H9 (cell line): Measurements from ENCODE around the gene BICD1. TPM values are rescaled to one million over a fixed set of nuclear protein-coding genes. Genes with fewer than 3 reads are reported as not detected.

ENCODE experiments used
- DNase-seq: peaks from one replicate; pipeline ENCODE4 v3.0.0-alpha.2; 2017
- H2AFZ ChIP-seq: one replicate; pipeline ENCODE4 v1.6.1; 2013; ENCODE audit warnings: mild to moderate bottlenecking, low read length, control low read depth, moderate library complexity
- H2AK5ac ChIP-seq: 2 replicates; pipeline ENCODE4 v1.6.1; 2013; ENCODE audit warnings: low read length, control low read depth, mixed read lengths; ENCODE audit not compliant: insufficient read length
- H2BK120ac ChIP-seq: one replicate; pipeline ENCODE4 v1.6.1; 2013; ENCODE audit warnings: low read depth, mild to moderate bottlenecking, low read length, control low read depth, inconsistent platforms; ENCODE audit not compliant: poor library complexity, severe bottlenecking
- H2BK12ac ChIP-seq: 2 replicates; pipeline ENCODE4 v1.6.1; 2013; ENCODE audit warnings: low read length, control low read depth, mixed read lengths, low read depth; ENCODE audit not compliant: insufficient read length
- H2BK15ac ChIP-seq: 2 replicates; pipeline ENCODE4 v1.6.1; 2013; ENCODE audit warnings: low read depth, low read length, control low read depth
- H2BK20ac ChIP-seq: one replicate; pipeline ENCODE4 v1.6.1; 2013; ENCODE audit warnings: low read depth, mild to moderate bottlenecking, low read length, control low read depth, inconsistent platforms; ENCODE audit not compliant: poor library complexity, severe bottlenecking
- H2BK5ac ChIP-seq: 2 replicates; pipeline ENCODE4 v1.6.1; 2013; ENCODE audit warnings: low read length, control low read depth, mixed read lengths; ENCODE audit not compliant: insufficient read length
- H3K14ac ChIP-seq: 2 replicates; pipeline ENCODE4 v1.6.1; 2013; ENCODE audit warnings: low read length, control low read depth; ENCODE audit not compliant: insufficient read depth
- H3K18ac ChIP-seq: 2 replicates; pipeline ENCODE4 v1.6.1; 2013; ENCODE audit warnings: low read depth, mild to moderate bottlenecking, mixed read lengths, low read length, control low read depth; ENCODE audit not compliant: insufficient read length
- H3K23ac ChIP-seq: 2 replicates; pipeline ENCODE4 v1.6.1; 2013; ENCODE audit warnings: low read length, control low read depth, mixed read lengths, low read depth; ENCODE audit not compliant: insufficient read length
- H3K23me2 ChIP-seq: 2 replicates; pipeline ENCODE4 v1.6.1; 2013; ENCODE audit warnings: low read depth, mild to moderate bottlenecking, mixed read lengths, low read length, control low read depth; ENCODE audit not compliant: insufficient read length, poor library complexity, severe bottlenecking
- H3K27ac ChIP-seq: 2 replicates; pipeline ENCODE4 v1.5.1; 2013; ENCODE audit warnings: low read length, control low read depth, mixed read lengths, low read depth; ENCODE audit not compliant: insufficient read length
- H3K27me3 ChIP-seq: 2 replicates; pipeline ENCODE4 v1.6.1; 2013; ENCODE audit warnings: low read length, control low read depth, inconsistent platforms; ENCODE audit not compliant: insufficient read depth
- H3K4ac ChIP-seq: 2 replicates; pipeline ENCODE4 v1.6.1; 2013; ENCODE audit warnings: low read depth, mild to moderate bottlenecking, control low read depth, inconsistent platforms, low read length, moderate library complexity
- H3K4me1 ChIP-seq: 2 replicates; pipeline ENCODE4 v1.6.1; 2013; ENCODE audit warnings: low read length, control low read depth, inconsistent platforms; ENCODE audit not compliant: insufficient read depth
- H3K4me2 ChIP-seq: 2 replicates; pipeline ENCODE4 v1.6.1; 2013; ENCODE audit warnings: low read length, control low read depth, mixed read lengths; ENCODE audit not compliant: insufficient read length, insufficient read depth
- H3K56ac ChIP-seq: 2 replicates; pipeline ENCODE4 v1.6.1; 2013; ENCODE audit warnings: low read depth, mild to moderate bottlenecking, mixed read lengths, low read length, control low read depth; ENCODE audit not compliant: insufficient read length
- H3K79me1 ChIP-seq: 2 replicates; pipeline ENCODE4 v1.6.1; 2013; ENCODE audit warnings: low read depth, mild to moderate bottlenecking, moderate library complexity, low read length, control low read depth, inconsistent platforms; ENCODE audit not compliant: insufficient read depth, poor library complexity, severe bottlenecking
- H3K79me2 ChIP-seq: 2 replicates; pipeline ENCODE4 v1.6.1; 2013; ENCODE audit warnings: low read length, control low read depth, inconsistent platforms; ENCODE audit not compliant: insufficient read depth
- H3K9ac ChIP-seq: 2 replicates; pipeline ENCODE4 v1.6.1; 2013; ENCODE audit warnings: low read length, control low read depth, mixed read lengths; ENCODE audit not compliant: insufficient read length; ENCODE audit errors: extremely low read depth
- H3K9me3 ChIP-seq: one replicate; pipeline ENCODE4 v1.6.1; 2013; ENCODE audit warnings: low read depth, low read length, inconsistent platforms; ENCODE audit not compliant: control insufficient read depth
- H3T11ph ChIP-seq: one replicate; pipeline ENCODE4 v1.6.1; 2013; ENCODE audit warnings: mild to moderate bottlenecking, low read length, control low read depth, inconsistent platforms
- H4K20me1 ChIP-seq: one replicate; pipeline ENCODE4 v1.6.1; 2013; ENCODE audit not compliant: control insufficient read depth, insufficient read length, insufficient read depth
- H4K5ac ChIP-seq: 2 replicates; pipeline ENCODE4 v1.6.1; 2013; ENCODE audit warnings: low read depth, mild to moderate bottlenecking, mixed read lengths, low read length, control low read depth; ENCODE audit not compliant: insufficient read length
- H4K8ac ChIP-seq: replicated peaks from 2 replicates; pipeline ENCODE4 v1.6.1; 2013; ENCODE audit warnings: low read length, control low read depth, mixed read lengths, low read depth; ENCODE audit not compliant: insufficient read length
- H4K91ac ChIP-seq: 2 replicates; pipeline ENCODE4 v1.6.1; 2013; ENCODE audit warnings: low read depth, mild to moderate bottlenecking, moderate library complexity, mixed read lengths, low read length, control low read depth; ENCODE audit not compliant: insufficient read length
- H3K27ac Mint-ChIP-seq, 3 experiments: 2 replicates in 2 of 3; 3 replicates in 1 of 3; pipeline ENCODE4 v1.8.0; 2020 to 2021; ENCODE audit warnings: mixed read lengths in 3 of 3, mild to moderate bottlenecking in 1 of 3, moderate library complexity in 1 of 3
- H3K27me3 Mint-ChIP-seq: 2 replicates; pipeline ENCODE4 v1.8.0; 2021; ENCODE audit warnings: low read depth, mild to moderate bottlenecking, moderate library complexity, mixed read lengths
- H3K36me3 Mint-ChIP-seq, 3 experiments: 2 replicates in 2 of 3; 3 replicates in 1 of 3; pipeline ENCODE4 v1.8.0; 2020 to 2021; ENCODE audit warnings: low read depth in 3 of 3, mixed read lengths in 3 of 3; ENCODE audit not compliant: insufficient read depth in 1 of 3
- H3K4me1 Mint-ChIP-seq, 2 experiments: 2 replicates each; pipeline ENCODE4 v1.8.0; 2020; ENCODE audit warnings: mixed read lengths in 2 of 2
- H3K4me3 Mint-ChIP-seq, 2 experiments: 2 replicates in 1 of 2; 3 replicates in 1 of 2; pipeline ENCODE4 v1.8.0; 2020 to 2021; ENCODE audit warnings: mild to moderate bottlenecking in 2 of 2, mixed read lengths in 2 of 2, moderate library complexity in 1 of 2
- H3K9me3 Mint-ChIP-seq, 2 experiments: 2 replicates in 1 of 2; 3 replicates in 1 of 2; pipeline ENCODE4 v1.8.0; 2020; ENCODE audit warnings: mild to moderate bottlenecking in 2 of 2, mixed read lengths in 2 of 2, moderate library complexity in 1 of 2
- WGBS: extraction: QIAGEN DNeasy Blood & Tissue Kit; methylation state at CpG from one replicate; pipeline ENCODE4 v1.1.7; 2013; ENCODE audit warnings: missing lambda C conversion rate, low lambda C conversion rate, mixed read lengths; ENCODE audit not compliant: insufficient read length; ENCODE audit errors: extremely low coverage; 5-methylcytosine and 5-hydroxymethylcytosine counted together
- total RNA-seq: library from RNA; stranded (reverse); gene quantifications from 2 replicates; pipeline ENCODE4 v1.2.1, GENCODE V29; 2021
- TF ChIP-seq, protein P1 (sequence below): fragments of 200-600 bp; sonication (generic); conservative IDR thresholded peaks from 3 replicates; pipeline ENCODE4 v1.8.0; 2021; ENCODE audit warnings: antibody characterized with exemption, mild to moderate bottlenecking

The BICD1 gene
- total RNA-seq, 1 experiment from 2014 or later = 134 TPM

DNA sequence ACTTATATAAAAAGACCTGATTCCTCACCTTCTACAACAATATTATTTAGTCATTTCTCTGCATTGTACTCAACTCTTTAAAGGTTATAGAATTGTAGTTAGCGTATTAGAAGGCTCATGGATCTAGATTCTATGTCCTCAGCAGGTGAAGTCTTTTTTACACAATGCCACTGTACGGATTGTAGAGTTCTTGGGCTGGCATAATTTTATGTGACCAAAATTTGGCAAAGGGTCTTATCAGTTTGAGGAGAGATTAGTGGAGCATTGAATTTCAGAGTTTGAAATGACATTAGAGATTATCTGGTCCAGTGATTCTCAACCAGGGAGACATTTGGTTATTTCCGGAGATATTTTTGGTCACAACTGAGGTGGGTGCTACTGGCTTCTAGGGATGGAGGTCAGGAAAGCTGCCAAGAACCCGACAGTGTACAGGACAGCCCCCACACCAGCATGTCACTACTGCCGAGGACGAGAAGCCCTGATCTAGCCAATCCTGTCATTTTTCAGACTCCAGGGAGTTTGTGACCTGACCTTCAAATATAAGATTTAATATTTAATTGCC, 63.9 kb downstream of the BICD1 start:
- TF ChIP-seq, protein P1, sequence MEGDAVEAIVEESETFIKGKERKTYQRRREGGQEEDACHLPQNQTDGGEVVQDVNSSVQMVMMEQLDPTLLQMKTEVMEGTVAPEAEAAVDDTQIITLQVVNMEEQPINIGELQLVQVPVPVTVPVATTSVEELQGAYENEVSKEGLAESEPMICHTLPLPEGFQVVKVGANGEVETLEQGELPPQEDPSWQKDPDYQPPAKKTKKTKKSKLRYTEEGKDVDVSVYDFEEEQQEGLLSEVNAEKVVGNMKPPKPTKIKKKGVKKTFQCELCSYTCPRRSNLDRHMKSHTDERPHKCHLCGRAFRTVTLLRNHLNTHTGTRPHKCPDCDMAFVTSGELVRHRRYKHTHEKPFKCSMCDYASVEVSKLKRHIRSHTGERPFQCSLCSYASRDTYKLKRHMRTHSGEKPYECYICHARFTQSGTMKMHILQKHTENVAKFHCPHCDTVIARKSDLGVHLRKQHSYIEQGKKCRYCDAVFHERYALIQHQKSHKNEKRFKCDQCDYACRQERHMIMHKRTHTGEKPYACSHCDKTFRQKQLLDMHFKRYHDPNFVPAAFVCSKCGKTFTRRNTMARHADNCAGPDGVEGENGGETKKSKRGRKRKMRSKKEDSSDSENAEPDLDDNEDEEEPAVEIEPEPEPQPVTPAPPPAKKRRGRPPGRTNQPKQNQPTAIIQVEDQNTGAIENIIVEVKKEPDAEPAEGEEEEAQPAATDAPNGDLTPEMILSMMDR = no peak
- H3T11ph ChIP-seq = no peak overlapping the region
- no peak overlapping the region for H2BK12ac ChIP-seq
- H2AFZ ChIP-seq = no peak overlapping the region
- no peak overlapping the region for H2BK15ac ChIP-seq
- no CpG with 5 or more reads among the region's 6 CpGs for WGBS
- H3K27ac ChIP-seq = no peak overlapping the region
- H4K8ac ChIP-seq = no peak overlapping the region
- no peak overlapping the region for H3K23ac ChIP-seq
- H4K20me1 ChIP-seq = no peaks in the 10 kb centered on the region
- no peak for DNase-seq
- no peak overlapping the region for H3K9ac ChIP-seq
- H3K79me2 ChIP-seq = peaks cover 2% of the 10 kb centered on the region; the same call in 1 of the 2 replicates
- H3K36me3 Mint-ChIP-seq = peaks cover 4 to 27% (median 13%) of the 10 kb centered on the region in 3 experiments; a peak in 6 of 7 replicates
- H3K23me2 ChIP-seq = no peaks in the 10 kb centered on the region
- H3K4ac ChIP-seq = no peak overlapping the region
- no peak overlapping the region for H3K18ac ChIP-seq
- H3K9me3 ChIP-seq = no peaks in the 10 kb centered on the region
- H3K14ac ChIP-seq = no peak overlapping the region
- H3K4me1 ChIP-seq = peaks cover 13% of the 10 kb centered on the region
- peak overlapping the region in 2 of 3 experiments; percentile 26 to 41; a peak in 2 of 7 replicates for H3K27ac Mint-ChIP-seq
- no peak overlapping the region for H2BK5ac ChIP-seq
- peaks cover 24 to 31% of the 10 kb centered on the region in 2 experiments for H3K4me1 Mint-ChIP-seq
- peaks cover 12% of the 10 kb centered on the region for H3K79me1 ChIP-seq
- no peak overlapping the region for H2BK120ac ChIP-seq
- no peak overlapping the region for H3K56ac ChIP-seq
- H3K4me3 Mint-ChIP-seq = no peak overlapping the region
- no peaks in the 10 kb centered on the region for H3K27me3 ChIP-seq
- no peaks in the 10 kb centered on the region for H3K9me3 Mint-ChIP-seq
- no peak overlapping the region for H4K5ac ChIP-seq
- no peak overlapping the region for H2AK5ac ChIP-seq
- no peak overlapping the region for H4K91ac ChIP-seq
- H2BK20ac ChIP-seq = no peak overlapping the region
- no peaks in the 10 kb centered on the region for H3K27me3 Mint-ChIP-seq
- no peak overlapping the region for H3K4me2 ChIP-seq
